Retinal pigment epithelial cell (primary cell): ENCODE data around the gene FAM20B.

Source experiments
- DNase-seq: peaks from one replicate; pipeline ENCODE4 v3.0.0-alpha.2; 2010; ENCODE audit warnings: low read depth
- H3K4me3 ChIP-seq: 2 replicates; pipeline ENCODE4 v1.5.1; 2011; ENCODE audit warnings: mild to moderate bottlenecking, low read length, control low read depth, moderate library complexity
- CTCF ChIP-seq: conservative IDR thresholded peaks from 2 replicates; pipeline ENCODE4 v1.5.1; 2011; ENCODE audit warnings: low read depth, low read length, control low read depth, inconsistent platforms

Gene FAM20B

GRCh38 chr1:179094818-179095217, 69.1 kb downstream of the FAM20B start:
- no peak overlapping the region for H3K4me3 ChIP-seq
- DNase-seq, result no peak
- no peak for TF ChIP-seq CTCF

- H3K4me3 ChIP-seq, result no peak overlapping the region
- DNase-seq, result no peak
- no peak for TF ChIP-seq CTCF
Observed at GRCh38 chr1:179095377-179095776, 69.7 kb downstream of the FAM20B start.

- no peak for TF ChIP-seq CTCF
- DNase-seq, result no peak
- no peak overlapping the region for H3K4me3 ChIP-seq
Observed at GRCh38 chr1:179095924-179096323, 70.2 kb downstream of the FAM20B start.

DNA sequence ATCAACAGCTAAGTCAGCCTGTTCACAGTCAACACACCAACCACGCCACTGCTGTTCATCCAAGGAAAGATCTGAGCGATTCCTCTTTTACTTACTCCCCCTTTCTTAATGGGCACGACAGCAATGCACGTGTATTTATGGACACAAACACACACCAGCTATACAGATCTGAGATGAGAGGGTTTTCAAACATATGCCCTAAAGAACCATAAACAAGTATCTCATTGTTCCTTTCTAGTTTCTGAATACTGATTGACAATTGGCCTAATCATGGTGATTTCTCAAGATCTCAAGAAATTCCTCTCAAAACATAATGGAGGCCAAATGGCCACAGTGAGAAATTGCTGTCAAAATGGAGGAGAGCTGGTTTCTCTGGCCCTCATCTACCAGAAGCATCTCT, 74.2 kb downstream of the FAM20B start:
- TF ChIP-seq CTCF, result no peak
- DNase-seq, result no peak

DNA sequence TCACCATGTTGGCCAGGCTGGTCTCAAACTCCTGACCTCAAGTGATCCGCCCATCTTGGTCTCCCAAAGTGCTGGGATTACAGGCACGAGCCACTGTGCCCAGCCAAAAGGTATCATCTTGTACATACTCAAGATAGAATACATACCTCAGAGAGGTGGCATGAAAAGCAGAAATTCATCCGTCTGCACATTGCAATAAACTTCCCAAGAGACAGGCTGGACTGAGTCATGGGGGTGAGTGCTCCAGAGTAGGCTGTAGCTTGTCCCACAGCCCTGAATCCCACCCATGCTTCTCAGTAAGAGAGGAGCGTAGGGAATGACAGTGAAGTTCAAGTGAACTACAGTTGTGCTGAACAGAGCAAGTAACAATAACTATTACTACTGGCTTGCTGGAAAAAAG, 75.9 kb downstream of the FAM20B start:
- no peak overlapping the region for H3K4me3 ChIP-seq
- no peak for TF ChIP-seq CTCF
- DNase-seq, result no peak

More for the DNA sequence above, 74.2 kb downstream of the FAM20B start:
- no peak overlapping the region for H3K4me3 ChIP-seq

DNA sequence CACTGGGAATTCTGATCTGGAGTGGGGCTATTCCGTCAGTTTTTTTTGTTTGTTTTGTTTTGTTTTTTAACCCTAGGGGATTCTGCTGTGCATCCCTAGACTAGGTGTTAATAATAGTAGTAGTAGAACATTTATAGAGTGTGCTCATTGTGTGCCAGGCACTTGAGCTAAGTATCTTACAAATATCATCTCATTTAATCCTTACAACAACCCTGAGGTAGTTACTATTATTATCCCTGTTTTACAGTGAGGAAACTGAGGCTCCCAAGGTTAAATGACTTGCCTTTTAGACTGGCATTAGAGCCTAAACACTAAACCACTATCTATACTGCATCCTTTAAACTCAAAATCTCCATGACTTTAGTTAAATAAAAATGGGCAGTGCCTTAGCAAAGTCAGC, 78.3 kb downstream of the FAM20B start:
- H3K4me3 ChIP-seq, result no peak overlapping the region
- no peak for TF ChIP-seq CTCF
- DNase-seq, result no peak

DNA sequence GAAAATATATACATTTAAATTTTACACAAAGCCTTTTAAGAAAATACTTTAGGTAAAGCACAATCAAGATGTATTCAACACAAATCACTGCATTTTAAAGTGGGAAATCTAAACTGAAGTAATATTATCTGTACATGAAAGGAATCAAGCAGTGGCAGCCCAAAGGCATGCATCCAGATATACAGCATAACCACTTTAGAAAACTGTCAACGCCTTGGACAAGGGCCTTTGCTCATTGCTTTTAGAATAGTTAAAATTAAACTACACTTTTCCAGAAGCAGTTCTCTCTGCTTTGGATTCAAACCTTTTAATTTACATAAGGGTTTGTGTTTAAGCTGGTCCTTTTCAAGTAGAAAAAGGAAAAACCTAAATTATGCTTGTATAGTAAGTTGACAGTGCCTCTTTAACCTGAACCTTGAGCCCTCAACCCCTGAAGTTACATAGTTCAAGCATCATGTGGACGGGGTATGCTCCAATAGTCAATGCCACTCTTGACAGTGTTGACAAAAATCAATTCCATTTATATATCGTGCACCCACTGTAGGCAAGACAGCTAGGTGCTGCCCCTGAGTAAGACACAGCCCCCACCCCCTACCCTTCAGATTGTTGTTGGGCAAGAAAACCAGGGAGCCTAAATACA, 79.0 kb downstream of the FAM20B start:
- no peak overlapping the region for H3K4me3 ChIP-seq
- no peak for DNase-seq
- no peak for TF ChIP-seq CTCF
